GM23248 (cell line): ENCODE measurements around the gene GJD4.

Source experiments
- EZH2 ChIP-seq: fragments of 200-600 bp; sonication (generic); IDR thresholded peaks from 2 replicates; pipeline ENCODE4 v1.6.1; 2018; ENCODE audit warnings: antibody characterized with exemption, mild to moderate bottlenecking; ENCODE audit not compliant: insufficient read depth, poor library complexity, severe bottlenecking
- EZH2phosphoT487 ChIP-seq: fragments of 200-600 bp; sonication (generic); IDR thresholded peaks from 2 replicates; pipeline ENCODE4 v1.6.1; 2018; ENCODE audit warnings: antibody characterized with exemption, moderate library complexity, mild to moderate bottlenecking, low read depth; ENCODE audit not compliant: insufficient read depth

DNA sequence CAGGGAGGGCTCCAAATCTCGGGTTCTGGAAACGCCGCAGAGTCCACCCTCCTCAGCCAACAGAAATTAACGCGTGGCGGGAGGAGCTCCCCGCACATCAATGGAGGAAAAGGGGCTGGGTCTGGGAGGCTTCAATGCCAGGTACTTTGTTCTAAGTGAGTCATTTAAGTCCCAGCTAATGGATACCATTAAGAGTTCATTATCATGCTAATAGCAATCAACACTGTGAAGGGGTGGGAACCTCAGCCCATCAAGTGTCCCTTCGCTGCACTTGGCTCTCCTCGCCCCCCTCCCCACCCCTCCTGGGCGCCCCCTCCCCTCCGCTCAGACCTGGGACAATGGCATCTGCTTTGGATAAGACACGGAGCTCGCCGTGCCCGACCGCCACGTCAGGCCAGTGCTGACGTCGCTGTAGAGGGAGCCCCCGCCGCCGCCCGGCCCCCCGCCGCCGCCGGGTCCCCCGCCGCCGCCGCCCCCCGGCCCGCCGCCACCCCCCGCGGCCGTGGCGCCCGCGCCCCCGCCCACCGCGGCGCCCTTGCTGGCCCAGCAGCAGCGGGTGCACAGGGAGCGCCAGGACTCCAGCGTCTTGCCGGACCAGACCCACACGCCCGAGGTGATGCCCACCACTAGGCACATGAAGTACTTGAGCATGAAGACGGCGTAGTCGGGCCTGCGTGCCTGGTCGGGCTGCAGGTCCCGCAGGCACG is 34.0 kb downstream of the GJD4 start:
- TF ChIP-seq EZH2: no peak
- no peak for TF ChIP-seq EZH2phosphoT487
